ENCODE data around the gene MEOX1. TPM values are rescaled to one million over a fixed set of nuclear protein-coding genes. Genes with fewer than 3 reads are reported as not detected.

Gene MEOX1
- total RNA-seq, 1 experiment from 2014 or later, result 0.84 TPM

GRCh38 chr17:43645765-43646481, 15.8 kb downstream of the MEOX1 start:
- peak; percentile 26 for DNase-seq
- Histone ChIP-seq H3K4me1 (ENCODE audit: insufficient read depth, low read length) (no peaks in the 10 kb centered on the region; the same call in 1 of the 2 replicates), H2AFZ (ENCODE audit: low read length) (peak overlapping the region; percentile 94), H3K36me3 (ENCODE audit: low read depth, low read length) (no peaks in the 10 kb centered on the region), H3K9ac (ENCODE audit: low read length) (peak overlapping the region; percentile 5; the same call in 1 of the 2 replicates), H3K4me3 (ENCODE audit: low read length) (peak overlapping the region; percentile 62), H3K27me3 (ENCODE audit: low read length) (no peaks in the 10 kb centered on the region; the same call in 1 of the 2 replicates), H3K79me2 (ENCODE audit: low read length) (no peaks in the 10 kb centered on the region), H3F3A (ENCODE audit: low read length, unreplicated experiment) (no peaks in the 10 kb centered on the region), H3K27ac (ENCODE audit: low read length) (no peak overlapping the region), H3K9me2 (replicated peaks; ENCODE audit: low read length) (no peaks in the 10 kb centered on the region), H3K4me2 (ENCODE audit: low read length) (peak overlapping the region; percentile 84), H4K20me1 (ENCODE audit: low read length) (no peaks in the 10 kb centered on the region), H3K9me3 (ENCODE audit: low read length) (no peaks in the 10 kb centered on the region)
- TF ChIP-seq EZH2 (IDR thresholded peaks at IDR 0.05; ENCODE audit: low read length, unreplicated experiment) (no peak), EZH2phosphoT487 (IDR thresholded peaks at IDR 0.05; ENCODE audit: borderline replicate concordance, low read length) (no peak)
- TF ChIP-seq, protein P1, sequence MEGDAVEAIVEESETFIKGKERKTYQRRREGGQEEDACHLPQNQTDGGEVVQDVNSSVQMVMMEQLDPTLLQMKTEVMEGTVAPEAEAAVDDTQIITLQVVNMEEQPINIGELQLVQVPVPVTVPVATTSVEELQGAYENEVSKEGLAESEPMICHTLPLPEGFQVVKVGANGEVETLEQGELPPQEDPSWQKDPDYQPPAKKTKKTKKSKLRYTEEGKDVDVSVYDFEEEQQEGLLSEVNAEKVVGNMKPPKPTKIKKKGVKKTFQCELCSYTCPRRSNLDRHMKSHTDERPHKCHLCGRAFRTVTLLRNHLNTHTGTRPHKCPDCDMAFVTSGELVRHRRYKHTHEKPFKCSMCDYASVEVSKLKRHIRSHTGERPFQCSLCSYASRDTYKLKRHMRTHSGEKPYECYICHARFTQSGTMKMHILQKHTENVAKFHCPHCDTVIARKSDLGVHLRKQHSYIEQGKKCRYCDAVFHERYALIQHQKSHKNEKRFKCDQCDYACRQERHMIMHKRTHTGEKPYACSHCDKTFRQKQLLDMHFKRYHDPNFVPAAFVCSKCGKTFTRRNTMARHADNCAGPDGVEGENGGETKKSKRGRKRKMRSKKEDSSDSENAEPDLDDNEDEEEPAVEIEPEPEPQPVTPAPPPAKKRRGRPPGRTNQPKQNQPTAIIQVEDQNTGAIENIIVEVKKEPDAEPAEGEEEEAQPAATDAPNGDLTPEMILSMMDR (conservative IDR thresholded peaks at IDR 0.05; ENCODE audit: low read depth, low read length), result no peak
- CTCF ChIA-PET, result no interaction called here
- no TSS peak for BruUV-seq (replicated peaks)
- peak; percentile 54 for ATAC-seq
- intact Hi-C loops (cut with micrococcal nuclease), result no loop called here
- POLR2A ChIA-PET (ENCODE audit: unreplicated experiment), result no interaction called here

- no peak overlapping the region for H3K27ac ChIP-seq (ENCODE audit: low read length)
- no peaks in the 10 kb centered on the region for H4K20me1 ChIP-seq (ENCODE audit: low read length)
- H3K9me2 ChIP-seq (replicated peaks; ENCODE audit: low read length), result no peaks in the 10 kb centered on the region
- H3K4me1 ChIP-seq (ENCODE audit: insufficient read depth, low read length), result no peaks in the 10 kb centered on the region; the same call in 1 of the 2 replicates
- no TSS peak for BruUV-seq (replicated peaks)
- peak overlapping the region; percentile 62; the same call in 1 of the 2 replicates for H3K4me3 ChIP-seq (ENCODE audit: low read length)
- H3K9me3 ChIP-seq (ENCODE audit: low read length), result no peaks in the 10 kb centered on the region
- H3K4me2 ChIP-seq (ENCODE audit: low read length), result no peak overlapping the region
- H3K79me2 ChIP-seq (ENCODE audit: low read length), result no peaks in the 10 kb centered on the region
- TF ChIP-seq, protein P1 (conservative IDR thresholded peaks at IDR 0.05; ENCODE audit: low read depth, low read length), result no peak
- no peak for TF ChIP-seq EZH2phosphoT487 (IDR thresholded peaks at IDR 0.05; ENCODE audit: borderline replicate concordance, low read length)
- TF ChIP-seq EZH2 (IDR thresholded peaks at IDR 0.05; ENCODE audit: low read length, unreplicated experiment), result no peak
- intact Hi-C loops (cut with micrococcal nuclease), result no loop called here
- no peaks in the 10 kb centered on the region for H3F3A ChIP-seq (ENCODE audit: low read length, unreplicated experiment)
- ChIA-PET CTCF (no interaction called here), POLR2A (ENCODE audit: unreplicated experiment) (no interaction called here)
- H3K36me3 ChIP-seq (ENCODE audit: low read depth, low read length), result no peaks in the 10 kb centered on the region
- no peak overlapping the region for H2AFZ ChIP-seq (ENCODE audit: low read length)
- no peaks in the 10 kb centered on the region; the same call in 1 of the 2 replicates for H3K27me3 ChIP-seq (ENCODE audit: low read length)
- ATAC-seq (no peak), DNase-seq (no peak)
- no peak overlapping the region for H3K9ac ChIP-seq (ENCODE audit: low read length)
These were observed 16.3 kb downstream of the MEOX1 start for GRCh38 chr17:43645450-43645764.

GRCh38 chr17:43644081-43644480, 17.6 kb downstream of the MEOX1 start:
- ChIA-PET POLR2A (ENCODE audit: unreplicated experiment) (no interaction called here), CTCF (interaction anchor here (0.6 kb wide), 1 partner anchor 119 kb away, joined by 6 read pairs; no protein-coding TSS in a partner anchor)
- Histone ChIP-seq H3K9me3 (ENCODE audit: low read length) (no peaks in the 10 kb centered on the region), H3K79me2 (ENCODE audit: low read length) (no peaks in the 10 kb centered on the region), H3K27me3 (ENCODE audit: low read length) (no peaks in the 10 kb centered on the region; the same call in 1 of the 2 replicates), H3K4me1 (ENCODE audit: insufficient read depth, low read length) (no peaks in the 10 kb centered on the region; the same call in 1 of the 2 replicates), H3K9me2 (replicated peaks; ENCODE audit: low read length) (no peaks in the 10 kb centered on the region), H4K20me1 (ENCODE audit: low read length) (no peaks in the 10 kb centered on the region), H3K4me2 (ENCODE audit: low read length) (no peak overlapping the region), H3K36me3 (ENCODE audit: low read depth, low read length) (no peaks in the 10 kb centered on the region), H3K27ac (ENCODE audit: low read length) (no peak overlapping the region), H3K4me3 (ENCODE audit: low read length) (no peak overlapping the region), H3K9ac (ENCODE audit: low read length) (no peak overlapping the region), H3F3A (ENCODE audit: low read length, unreplicated experiment) (no peaks in the 10 kb centered on the region), H2AFZ (ENCODE audit: low read length) (no peak overlapping the region)
- DNase-seq (no peak), ATAC-seq (no peak)
- TF ChIP-seq EZH2 (IDR thresholded peaks at IDR 0.05; ENCODE audit: low read length, unreplicated experiment) (no peak), EZH2phosphoT487 (IDR thresholded peaks at IDR 0.05; ENCODE audit: borderline replicate concordance, low read length) (no peak)
- TF ChIP-seq, protein P1 (conservative IDR thresholded peaks at IDR 0.05; ENCODE audit: low read depth, low read length), result no peak
- BruUV-seq (replicated peaks), result no TSS peak
- intact Hi-C loops (cut with micrococcal nuclease), result no loop called here

All from PC-3 (cell line).